Effector memory CD4-positive, alpha-beta T cell (primary cell): ENCODE results near the gene PCP2.

Source experiments
- DNase-seq, 3 donors: peaks; one replicate each; pipeline ENCODE4 v3.0.0-alpha.2; 2020
- H3K27ac ChIP-seq: 2 replicates; pipeline ENCODE4 v1.7.0; 2013; ENCODE audit warnings: mild to moderate bottlenecking, low read length, moderate library complexity; ENCODE audit not compliant: insufficient read depth, poor library complexity, severe bottlenecking
- H3K27me3 ChIP-seq: replicated peaks from 2 replicates; pipeline ENCODE4 v1.7.0; 2013; ENCODE audit warnings: mild to moderate bottlenecking, low read length; ENCODE audit not compliant: insufficient read depth, control insufficient read depth, poor library complexity, severe bottlenecking
- H3K36me3 ChIP-seq: 2 replicates; pipeline ENCODE4 v1.7.0; 2013; ENCODE audit warnings: mild to moderate bottlenecking, low read length, moderate library complexity; ENCODE audit not compliant: control insufficient read depth, insufficient read depth
- H3K4me1 ChIP-seq: 2 replicates; pipeline ENCODE4 v1.7.0; 2013; ENCODE audit warnings: low read length, mild to moderate bottlenecking; ENCODE audit not compliant: control insufficient read depth, insufficient read depth, poor library complexity, severe bottlenecking
- H3K4me3 ChIP-seq: 2 replicates; pipeline ENCODE4 v1.7.0; 2013; ENCODE audit warnings: low read length, low read depth, mild to moderate bottlenecking; ENCODE audit not compliant: insufficient read depth, poor library complexity, severe bottlenecking
- H3K9me3 ChIP-seq: 2 replicates; pipeline ENCODE4 v1.7.0; 2013; ENCODE audit warnings: mild to moderate bottlenecking, low read length, moderate library complexity; ENCODE audit not compliant: control insufficient read depth

Gene PCP2

GRCh38 chr19:7661744-7662538, 28.4 kb upstream of the PCP2 start:
- Histone ChIP-seq H3K27me3 (no peaks in the 10 kb centered on the region), H3K4me3 (no peak overlapping the region), H3K36me3 (no peaks in the 10 kb centered on the region), H3K4me1 (peaks cover 7% of the 10 kb centered on the region), H3K9me3 (no peaks in the 10 kb centered on the region), H3K27ac (no peak overlapping the region)
- no peak for DNase-seq

- DNase-seq, result no peak
- no peaks in the 10 kb centered on the region for H3K9me3 ChIP-seq
- H3K27ac ChIP-seq, result peak overlapping the region; percentile 27
- peak overlapping the region; percentile 9 for H3K4me3 ChIP-seq
- H3K4me1 ChIP-seq, result peaks cover 7% of the 10 kb centered on the region
- H3K27me3 ChIP-seq, result no peaks in the 10 kb centered on the region
- no peaks in the 10 kb centered on the region for H3K36me3 ChIP-seq
Observed at GRCh38 chr19:7658219-7658686, 24.7 kb upstream of the PCP2 start.

GRCh38 chr19:7657131-7657751, 23.7 kb upstream of the PCP2 start:
- Histone ChIP-seq H3K4me1 (peaks cover 7% of the 10 kb centered on the region), H3K27me3 (no peaks in the 10 kb centered on the region), H3K9me3 (no peaks in the 10 kb centered on the region), H3K36me3 (no peaks in the 10 kb centered on the region), H3K4me3 (no peak overlapping the region), H3K27ac (no peak overlapping the region)
- no peak for DNase-seq

GRCh38 chr19:7655581-7655980, 22.1 kb upstream of the PCP2 start:
- no peak overlapping the region for H3K27ac ChIP-seq
- DNase-seq, result no peak
- no peaks in the 10 kb centered on the region for H3K9me3 ChIP-seq

GRCh38 chr19:7654401-7654800, 20.9 kb upstream of the PCP2 start:
- H3K27me3 ChIP-seq, result no peaks in the 10 kb centered on the region
- H3K9me3 ChIP-seq, result no peaks in the 10 kb centered on the region
- H3K36me3 ChIP-seq, result no peaks in the 10 kb centered on the region
- DNase-seq, result no peak
- H3K27ac ChIP-seq, result no peak overlapping the region
- H3K4me3 ChIP-seq, result no peak overlapping the region
- H3K4me1 ChIP-seq, result peaks cover 11% of the 10 kb centered on the region

More at GRCh38 chr19:7655581-7655980, 22.1 kb upstream of the PCP2 start:
- Histone ChIP-seq H3K27me3 (no peaks in the 10 kb centered on the region), H3K4me3 (no peak overlapping the region), H3K36me3 (no peaks in the 10 kb centered on the region), H3K4me1 (peaks cover 11% of the 10 kb centered on the region)

GRCh38 chr19:7652061-7652641, 18.6 kb upstream of the PCP2 start:
- Histone ChIP-seq H3K36me3 (no peaks in the 10 kb centered on the region), H3K4me1 (peaks cover 4% of the 10 kb centered on the region), H3K27ac (peak overlapping the region; percentile 48), H3K27me3 (no peaks in the 10 kb centered on the region), H3K9me3 (no peaks in the 10 kb centered on the region), H3K4me3 (peak overlapping the region; percentile 35)
- peak; percentile 78 to 87 (median 86) for DNase-seq

GRCh38 chr19:7650148-7650547, 16.6 kb upstream of the PCP2 start:
- no peak overlapping the region for H3K4me3 ChIP-seq
- no peak for DNase-seq
- no peak overlapping the region for H3K27ac ChIP-seq
- H3K36me3 ChIP-seq, result peaks cover under 1% of the 10 kb centered on the region
- H3K27me3 ChIP-seq, result no peaks in the 10 kb centered on the region
- H3K9me3 ChIP-seq, result no peaks in the 10 kb centered on the region
- peaks cover 4% of the 10 kb centered on the region for H3K4me1 ChIP-seq

GRCh38 chr19:7648265-7649014, 14.9 kb upstream of the PCP2 start:
- DNase-seq, result no peak
- no peaks in the 10 kb centered on the region for H3K9me3 ChIP-seq
- H3K4me1 ChIP-seq, result peaks cover 4% of the 10 kb centered on the region
- H3K4me3 ChIP-seq, result no peak overlapping the region
- H3K27me3 ChIP-seq, result no peaks in the 10 kb centered on the region
- H3K27ac ChIP-seq, result no peak overlapping the region
- H3K36me3 ChIP-seq, result peaks cover 7% of the 10 kb centered on the region

- Histone ChIP-seq H3K4me1 (peaks cover 4% of the 10 kb centered on the region), H3K27ac (no peak overlapping the region), H3K36me3 (peaks cover 14% of the 10 kb centered on the region), H3K27me3 (no peaks in the 10 kb centered on the region), H3K4me3 (no peak overlapping the region), H3K9me3 (no peaks in the 10 kb centered on the region)
- DNase-seq, result no peak
Observed at GRCh38 chr19:7647156-7647555, 13.6 kb upstream of the PCP2 start.
